ENCODE results near the gene SNX24.

- TF ChIP-seq CTCF (conservative IDR thresholded peaks at IDR 0.05; ENCODE audit: low read depth, low read length) (no peak), CHD1 (IDR thresholded peaks at IDR 0.05; ENCODE audit: low read depth, low read length) (no peak), CEBPB (IDR thresholded peaks at IDR 0.05; ENCODE audit: low read depth, low read length) (no peak), POLR2A (IDR thresholded peaks at IDR 0.05; ENCODE audit: low read depth, low read length) (no peak)
These were observed 190.0 kb downstream of the SNX24 start for GRCh38 chr5:123035360-123035917.
